IMR-90 (cell line): ENCODE results near the gene RIC8A. TPM values are rescaled to one million over a fixed set of nuclear protein-coding genes. Genes with fewer than 3 reads are reported as not detected.

Source experiments
- ATAC-seq: fragments of 200-7000 bp; cut with Tn5 transposase; 2 replicates; pipeline ENCODE4 v1.9.1; 2020; ENCODE audit warnings: low read depth, mild to moderate bottlenecking, moderate library complexity
- BruUV-seq: library from RNA; stranded (reverse); fragments of 400-500 nt; replicated peaks from 2 replicates; lab custom pipeline; 2021; lab: Mats Ljungman, UMichigan
- CTCF ChIA-PET: fragments of 300-600 bp; formaldehyde crosslinking; extraction: SDS; loops from one replicate; lab custom pipeline; 2021; ENCODE audit warnings: antibody characterized with exemption; lab: Yijun Ruan, JAX
- POLR2A ChIA-PET: fragments of 300-600 bp; sonication (Branson Sonifier 250); formaldehyde crosslinking; loops from one replicate; lab custom pipeline; 2022; ENCODE audit warnings: antibody characterized with exemption; ENCODE audit not compliant: unreplicated experiment; lab: Charles Lee
- DNase-seq: peaks from one replicate; pipeline ENCODE4 v3.0.0; 2013
- H2AFZ ChIP-seq: replicated peaks from 2 replicates; pipeline ENCODE3; 2013; ENCODE audit warnings: low read length, mild to moderate bottlenecking; ENCODE audit not compliant: poor library complexity
- H2AK5ac ChIP-seq: 2 replicates; pipeline ENCODE4 v1.6.1; 2013; ENCODE audit warnings: low read depth, low read length, inconsistent platforms
- H2AK9ac ChIP-seq: replicated peaks from 2 replicates; pipeline ENCODE3; 2013; ENCODE audit warnings: mild to moderate bottlenecking, low read depth, low read length, moderate library complexity; ENCODE audit not compliant: poor library complexity
- H2BK120ac ChIP-seq: 2 replicates; pipeline ENCODE4 v1.6.1; 2013; ENCODE audit warnings: low read depth, low read length, inconsistent platforms
- H2BK15ac ChIP-seq: 3 replicates; pipeline ENCODE4 v1.6.1; 2013; ENCODE audit warnings: low read depth, low read length, inconsistent platforms
- H2BK20ac ChIP-seq: 2 replicates; pipeline ENCODE4 v1.6.1; 2013; ENCODE audit warnings: low read depth, mild to moderate bottlenecking, inconsistent platforms, low read length, moderate library complexity
- H2BK5ac ChIP-seq: 2 replicates; pipeline ENCODE4 v1.6.1; 2013; ENCODE audit warnings: mild to moderate bottlenecking, low read depth, low read length, inconsistent platforms; ENCODE audit not compliant: poor library complexity, severe bottlenecking
- H3K14ac ChIP-seq: replicated peaks from 2 replicates; pipeline ENCODE4 v1.6.1; 2013; ENCODE audit warnings: low read depth, low read length, inconsistent platforms
- H3K18ac ChIP-seq: 2 replicates; pipeline ENCODE4 v1.6.1; 2013; ENCODE audit warnings: low read depth, low read length, control low read depth
- H3K23ac ChIP-seq: 2 replicates; pipeline ENCODE4 v1.6.1; 2013; ENCODE audit warnings: low read depth, low read length, inconsistent platforms
- H3K27ac ChIP-seq: 2 replicates; pipeline ENCODE4 v1.5.1; 2013; ENCODE audit warnings: mild to moderate bottlenecking, control low read depth, low read length; ENCODE audit not compliant: insufficient read depth
- H3K27me3 ChIP-seq: 2 replicates; pipeline ENCODE4 v1.6.1; 2013; ENCODE audit warnings: low read length; ENCODE audit not compliant: control insufficient read depth, insufficient read depth
- H3K36me3 ChIP-seq: 2 replicates; pipeline ENCODE4 v1.6.1; 2013; ENCODE audit warnings: low read length, mixed read lengths; ENCODE audit not compliant: control insufficient read depth, insufficient read depth
- H3K4ac ChIP-seq: 2 replicates; pipeline ENCODE4 v1.6.1; 2013; ENCODE audit warnings: low read depth, low read length, inconsistent platforms
- H3K4me1 ChIP-seq: 2 replicates; pipeline ENCODE4 v1.6.1; 2013; ENCODE audit warnings: low read length, mixed read lengths; ENCODE audit not compliant: control insufficient read depth, insufficient read depth
- H3K4me2 ChIP-seq: 2 replicates; pipeline ENCODE4 v1.6.1; 2013; ENCODE audit warnings: low read depth, mild to moderate bottlenecking, control low read depth, low read length, moderate library complexity
- H3K4me3 ChIP-seq: 2 replicates; pipeline ENCODE4 v1.5.1; 2013; ENCODE audit warnings: low read depth, mild to moderate bottlenecking, control low read depth, low read length, moderate library complexity; ENCODE audit not compliant: insufficient read depth
- H3K56ac ChIP-seq: 2 replicates; pipeline ENCODE4 v1.6.1; 2013; ENCODE audit warnings: low read length, inconsistent platforms; ENCODE audit not compliant: insufficient read depth; ENCODE audit errors: extremely low read depth
- H3K79me1 ChIP-seq, 2 experiments: 2 replicates each; pipeline ENCODE4 v1.6.1; 2013; ENCODE audit warnings: low read length in 2 of 2, inconsistent platforms in 1 of 2, low read depth in 1 of 2
- H3K9ac ChIP-seq: 2 replicates; pipeline ENCODE4 v1.6.1; 2013; ENCODE audit warnings: low read depth, low read length, control low read depth
- H3K9me1 ChIP-seq: 2 replicates; pipeline ENCODE4 v1.6.1; 2013; ENCODE audit warnings: low read length, inconsistent platforms; ENCODE audit not compliant: insufficient read depth
- H3K9me3 ChIP-seq: 2 replicates; pipeline ENCODE4 v1.6.1; 2013; ENCODE audit warnings: low read length; ENCODE audit not compliant: control insufficient read depth, insufficient read depth
- H4K20me1 ChIP-seq: 2 replicates; pipeline ENCODE4 v1.6.1; 2013; ENCODE audit warnings: low read length, inconsistent platforms; ENCODE audit not compliant: insufficient read depth
- H4K5ac ChIP-seq: 2 replicates; pipeline ENCODE4 v1.6.1; 2013; ENCODE audit warnings: mild to moderate bottlenecking, low read depth, low read length, control low read depth
- H4K8ac ChIP-seq, 2 experiments: 2 replicates each; pipeline ENCODE4 v1.6.1; 2013; ENCODE audit warnings: low read depth in 2 of 2, low read length in 2 of 2, control low read depth in 1 of 2, inconsistent platforms in 1 of 2
- H4K91ac ChIP-seq: 2 replicates; pipeline ENCODE4 v1.6.1; 2013; ENCODE audit warnings: low read depth, low read length, inconsistent platforms; ENCODE audit not compliant: insufficient read depth
- CEBPB ChIP-seq: IDR thresholded peaks from 2 replicates; pipeline ENCODE4 v1.6.1; 2012; ENCODE audit warnings: low read depth, low read length, improper control_type of control experiment
- MXI1 ChIP-seq: IDR thresholded peaks from 2 replicates; pipeline ENCODE4 v1.6.1; 2012; ENCODE audit warnings: low read depth, mild to moderate bottlenecking, low read length, moderate library complexity, borderline replicate concordance
- POLR2A ChIP-seq: IDR thresholded peaks from 2 replicates; pipeline ENCODE4 v1.6.1; 2012; ENCODE audit warnings: mild to moderate bottlenecking, low read depth, low read length
- WGBS, 2 experiments: methylation state at CpG; one replicate each; pipeline versions ENCODE4 v1.1.5 to v1.1.7; 2013; ENCODE audit warnings: missing lambda C conversion rate in 2 of 2; ENCODE audit not compliant: insufficient read length in 1 of 2; ENCODE audit errors: extremely low coverage in 2 of 2; 5-methylcytosine and 5-hydroxymethylcytosine counted together
- dilution Hi-C: fragments of 300-500 bp; cut with HindIII; formaldehyde crosslinking; loops from one replicate; pipeline ENCODE4 v1.14.3; 2018; ENCODE audit warnings: low sequenced_read_pairs; ENCODE audit not compliant: unreplicated experiment
- in situ Hi-C: fragments of 300-500 bp; cut with MboI; formaldehyde crosslinking; loops from 3 replicates; pipeline ENCODE4 v1.14.3; 2019; ENCODE audit warnings: low sequenced_read_pairs, inconsistent platforms, mixed read lengths
- intact Hi-C: fragments of 100-400 bp; cut with micrococcal nuclease; formaldehyde crosslinking; loops from 2 replicates; pipeline ENCODE4 v1.10.0; 2022
- polyA plus RNA-seq, 3 experiments: library from polyadenylated mRNA; depleted of rRNA; stranded (reverse); fragments of >200 nt; gene quantifications; 2 replicates each; pipeline ENCODE4 v1.2.3, GENCODE V29; 2012; ENCODE audit warnings: low replicate concordance in 1 of 3
- total RNA-seq: library from RNA; depleted of rRNA; stranded (reverse); fragments of >200 nt; gene quantifications from 2 replicates; pipeline ENCODE4 v1.2.3, GENCODE V29; 2012

RIC8A gene
- total and polyA plus RNA-seq, 2 of the 4 experiments (the other 2 are of a cell fraction): 129 to 188 TPM

GRCh38 chr11:215581-216037 is 8.1 kb downstream of the RIC8A start:
- Histone ChIP-seq H4K91ac (no peak overlapping the region), H3K9ac (no peak overlapping the region), H3K79me1 (peaks cover 21 to 46% of the 10 kb centered on the region in 2 experiments), H2AK9ac (peak overlapping the region; percentile 48), H2BK20ac (no peak overlapping the region), H3K9me3 (no peaks in the 10 kb centered on the region), H3K18ac (no peak overlapping the region), H3K4me1 (peaks cover 12% of the 10 kb centered on the region), H3K23ac (no peak overlapping the region), H3K4ac (no peak overlapping the region), H2AFZ (no peak overlapping the region), H2BK5ac (no peak overlapping the region), H2AK5ac (no peak overlapping the region), H4K8ac (no peak overlapping the region), H3K56ac (no peak overlapping the region), H3K27ac (no peak overlapping the region), H4K20me1 (peaks cover 41% of the 10 kb centered on the region), H2BK15ac (no peak overlapping the region), H4K5ac (no peak overlapping the region; the same call in 1 of the 2 replicates), H3K4me3 (no peak overlapping the region), H3K27me3 (no peaks in the 10 kb centered on the region), H3K9me1 (peaks cover 16% of the 10 kb centered on the region), H3K14ac (no peak overlapping the region), H3K4me2 (no peak overlapping the region), H2BK120ac (no peak overlapping the region), H3K36me3 (peaks cover 61% of the 10 kb centered on the region)
- DNase-seq (no peak), ATAC-seq (peak; percentile 18; the same call in 1 of the 2 replicates)
- in situ Hi-C loops: no loop called here
- dilution Hi-C loops: no loop called here
- intact Hi-C loops: no loop called here
- no CpG with 5 or more reads among the region's 4 CpGs for WGBS, 2 experiments
- ChIA-PET POLR2A (interaction anchor here (1.0 kb wide), 1 partner anchor 12 kb away, joined by 3 read pairs; no protein-coding TSS in a partner anchor), CTCF (interaction anchor here (0.7 to 1.0 kb wide), 2 partner anchors 9 to 12 kb away, joined by 3 read pairs; no protein-coding TSS in a partner anchor)
- TF ChIP-seq POLR2A: 0 out of 2 replicates have a peak, but pooled peaks have one; percentile 31
- peak; percentile 36; the same call in 1 of the 2 replicates for TF ChIP-seq CEBPB
- TF ChIP-seq MXI1: no peak
- BruUV-seq: no TSS peak
